HepG2 (cell line): Measurements from ENCODE around the gene LSM5.

Source experiments
- CERS6 ChIP-seq: sonication (generic); formaldehyde crosslinking; IDR thresholded peaks from 2 replicates; pipeline ENCODE4 v1.5.0; 2020; ENCODE audit warnings: missing genetic modification reagents
- CTCF ChIP-seq: sonication (generic); formaldehyde crosslinking; IDR thresholded peaks from 2 replicates; pipeline ENCODE4 v1.5.0; 2020; ENCODE audit warnings: mild to moderate bottlenecking, missing genetic modification reagents, moderate library complexity
- HNRNPH1 ChIP-seq: fragments of 200-400 bp; formaldehyde crosslinking; optimal IDR thresholded peaks from 2 replicates; pipeline ENCODE3; 2017; ENCODE audit warnings: mild to moderate bottlenecking, low read depth, low read length
- KLF6 ChIP-seq: IDR thresholded peaks from 2 replicates; pipeline ENCODE4 v1.8.0; 2016; ENCODE audit warnings: missing biosample characterization, missing genetic modification reagents
- NFIC ChIP-seq: IDR thresholded peaks from 2 replicates; pipeline ENCODE4 v1.6.1; 2012; ENCODE audit warnings: mild to moderate bottlenecking, low read length, inconsistent platforms
- RBM39 ChIP-seq: fragments of 200-400 bp; formaldehyde crosslinking; IDR thresholded peaks from one replicate; pipeline ENCODE4 v1.6.1; 2018; ENCODE audit warnings: antibody characterized with exemption, mild to moderate bottlenecking, low read depth, low read length; ENCODE audit not compliant: poor library complexity, severe bottlenecking
- STAT5B ChIP-seq: sonication (generic); formaldehyde crosslinking; IDR thresholded peaks from 2 replicates; pipeline ENCODE4 v1.4.0; 2020; ENCODE audit warnings: missing genetic modification reagents
- ZBTB10 ChIP-seq: sonication (generic); formaldehyde crosslinking; IDR thresholded peaks from 2 replicates; pipeline ENCODE4 v1.4.0; 2020; ENCODE audit warnings: missing genetic modification reagents, borderline replicate concordance
- ZBTB7A ChIP-seq: sonication (generic); formaldehyde crosslinking; IDR thresholded peaks from 2 replicates; pipeline ENCODE4 v1.8.0; 2022; ENCODE audit warnings: mild to moderate bottlenecking, missing genetic modification reagents
- ZFP37 ChIP-seq: sonication (generic); formaldehyde crosslinking; IDR thresholded peaks from 2 replicates; pipeline ENCODE4 v1.4.0; 2020; ENCODE audit warnings: missing genetic modification reagents, borderline replicate concordance
- ZNF12 ChIP-seq: sonication (generic); formaldehyde crosslinking; IDR thresholded peaks from 2 replicates; pipeline ENCODE4 v1.5.0; 2020; ENCODE audit warnings: missing genetic modification reagents
- ZNF138 ChIP-seq: sonication (generic); formaldehyde crosslinking; IDR thresholded peaks from 2 replicates; pipeline ENCODE4 v1.5.0; 2020; ENCODE audit warnings: mild to moderate bottlenecking, low read depth, missing genetic modification reagents

GRCh38 chr7:32476816-32477648 is 13.1 kb downstream of the LSM5 start:
- TF ChIP-seq RBM39 = no peak
- TF ChIP-seq STAT5B (CRISPR knock-in tag) = no peak
- no peak for TF ChIP-seq NFIC
- TF ChIP-seq ZNF12 (CRISPR knock-in tag) = no peak
- TF ChIP-seq ZNF138 (CRISPR knock-in tag) = no peak
- TF ChIP-seq CTCF (CRISPR knock-in tag) = no peak
- no peak for TF ChIP-seq HNRNPH1
- no peak for TF ChIP-seq KLF6 (CRISPR knock-in tag)
- TF ChIP-seq ZBTB7A (CRISPR knock-in tag) = no peak
- no peak for TF ChIP-seq ZFP37
- TF ChIP-seq CERS6 (CRISPR knock-in tag) = no peak
- TF ChIP-seq ZBTB10 (CRISPR knock-in tag) = no peak
